AG09319 (cell line): Measurements from ENCODE around the gene MAST3.

Experiments used
- DNase-seq: peaks from one replicate; pipeline ENCODE4 v3.0.0-alpha.2; 2010; ENCODE audit warnings: low read depth; ENCODE audit errors: extremely low read depth
- CTCF ChIP-seq: IDR thresholded peaks from 2 replicates; pipeline ENCODE4 v1.5.1; 2011; ENCODE audit warnings: low read depth, mild to moderate bottlenecking, inconsistent platforms, low read length, moderate library complexity

MAST3 gene

DNA sequence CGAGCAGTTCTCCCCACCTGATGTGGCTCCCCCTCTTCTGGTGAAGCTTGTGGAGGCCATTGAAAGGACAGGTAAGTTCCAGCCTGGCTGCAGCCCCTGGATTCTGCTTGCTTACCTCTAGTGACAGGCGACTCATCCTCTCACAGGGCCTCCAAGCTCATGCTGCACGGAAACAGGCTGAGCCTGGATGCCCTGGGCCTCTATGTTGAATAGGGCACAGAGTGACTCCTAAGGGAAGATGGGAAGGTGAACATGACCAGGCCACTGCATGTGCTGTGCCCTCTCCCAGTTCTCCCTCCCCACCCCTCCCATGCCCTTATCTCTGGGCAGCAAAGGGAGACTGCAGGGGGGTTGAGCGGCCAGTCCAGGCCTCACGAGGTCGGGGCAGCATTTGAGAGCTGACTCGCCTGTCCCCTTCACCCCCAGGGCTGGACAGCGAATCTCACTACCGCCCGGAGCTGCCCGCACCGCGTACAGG is 63.0 kb downstream of the MAST3 start:
- TF ChIP-seq CTCF = no peak
- DNase-seq = no peak

DNA sequence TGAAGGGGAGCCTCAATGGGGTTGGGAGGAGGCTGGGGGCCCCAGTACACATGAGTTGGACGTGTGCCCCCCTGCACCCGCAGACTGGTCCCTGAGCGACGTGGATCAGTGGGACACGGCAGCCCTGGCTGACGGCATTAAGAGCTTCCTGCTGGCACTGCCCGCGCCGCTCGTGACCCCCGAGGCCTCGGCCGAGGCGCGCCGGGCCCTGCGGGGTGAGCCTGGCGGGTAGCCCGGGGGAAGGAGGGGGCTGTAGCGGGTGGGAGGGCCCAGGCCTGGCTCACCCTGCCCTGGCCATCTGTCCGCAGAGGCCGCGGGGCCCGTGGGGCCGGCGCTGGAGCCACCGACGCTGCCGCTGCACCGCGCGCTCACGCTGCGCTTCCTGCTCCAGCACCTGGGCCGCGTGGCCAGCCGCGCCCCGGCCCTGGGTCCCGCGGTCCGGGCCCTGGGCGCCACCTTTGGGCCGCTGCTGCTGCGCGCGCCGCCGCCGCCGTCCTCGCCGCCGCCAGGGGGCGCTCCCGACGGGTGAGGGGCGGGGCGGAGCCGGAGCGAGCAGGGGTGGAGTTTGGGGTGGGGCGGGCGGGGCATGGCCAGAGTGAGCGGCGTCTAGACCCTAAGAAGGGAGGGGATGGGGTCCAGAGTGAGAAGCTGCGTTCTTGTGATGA is 63.5 kb downstream of the MAST3 start:
- DNase-seq = peak; percentile 19
- TF ChIP-seq CTCF = peak; percentile 22

DNA sequence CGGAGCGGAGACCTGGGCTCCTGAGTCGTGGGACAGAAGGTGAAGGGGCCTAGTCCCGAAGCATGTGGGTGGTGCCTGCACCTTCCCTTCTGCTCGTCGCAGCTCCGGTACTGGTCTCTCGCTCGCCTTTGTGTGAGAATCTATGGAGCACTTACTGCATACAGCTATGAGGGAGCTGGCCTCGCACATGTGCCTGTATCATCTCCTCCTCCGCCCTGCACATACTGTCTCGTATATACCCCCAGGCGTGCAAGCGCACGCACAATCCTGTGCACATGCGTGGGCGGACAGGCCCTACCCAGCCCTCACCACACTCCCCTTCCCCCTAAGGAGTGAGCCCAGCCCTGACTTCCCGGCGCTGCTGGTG is 64.0 kb downstream of the MAST3 start:
- no peak for TF ChIP-seq CTCF
- no peak for DNase-seq

GRCh38 chr19:18164072-18164471 is 66.5 kb downstream of the MAST3 start:
- TF ChIP-seq CTCF = no peak
- DNase-seq = no peak

DNA sequence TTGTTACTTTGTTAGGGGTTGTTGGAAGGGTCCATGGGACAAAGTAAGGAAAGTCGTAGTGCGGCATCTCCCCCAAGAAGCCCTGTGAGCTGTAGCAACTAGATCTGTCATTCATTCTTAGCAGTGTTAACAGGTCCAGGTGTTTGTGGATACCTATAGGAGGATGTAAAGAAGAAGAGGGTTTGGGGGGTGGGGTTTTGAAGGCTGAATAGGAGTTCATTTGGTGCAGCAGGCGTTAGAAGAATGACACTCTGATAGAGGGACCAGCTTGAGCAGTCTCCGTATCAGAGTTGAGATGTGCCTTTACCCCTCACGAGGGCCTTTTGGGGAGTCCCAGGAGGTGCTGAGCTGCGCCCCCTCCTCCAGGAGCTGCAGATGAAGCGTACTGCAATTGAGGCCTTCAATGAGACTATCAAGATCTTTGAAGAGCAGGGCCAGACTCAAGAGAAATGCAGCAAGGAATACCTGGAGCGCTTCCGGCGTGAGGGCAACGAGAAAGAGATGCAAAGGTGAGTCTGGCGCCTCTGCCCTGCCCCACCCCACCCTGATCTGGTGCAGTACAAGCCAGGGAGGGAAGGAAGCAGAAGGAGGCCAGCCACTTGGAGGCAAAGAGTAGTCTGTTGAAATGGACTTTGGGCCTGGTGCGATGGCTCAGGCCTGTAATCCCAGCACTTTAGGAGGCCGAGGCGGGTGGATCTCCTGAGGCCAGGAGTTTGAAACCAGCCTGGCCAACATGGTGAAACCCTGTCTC is 68.4 kb downstream of the MAST3 start:
- DNase-seq = no peak
- TF ChIP-seq CTCF = no peak

GRCh38 chr19:18167011-18167410 is 69.4 kb downstream of the MAST3 start:
- TF ChIP-seq CTCF = no peak
- no peak for DNase-seq

- DNase-seq = no peak
- TF ChIP-seq CTCF = peak; percentile 67
These were observed 70.5 kb downstream of the MAST3 start for GRCh38 chr19:18167975-18168645.
